ENCODE measurements around the gene PARD3.

The PARD3 gene

DNA sequence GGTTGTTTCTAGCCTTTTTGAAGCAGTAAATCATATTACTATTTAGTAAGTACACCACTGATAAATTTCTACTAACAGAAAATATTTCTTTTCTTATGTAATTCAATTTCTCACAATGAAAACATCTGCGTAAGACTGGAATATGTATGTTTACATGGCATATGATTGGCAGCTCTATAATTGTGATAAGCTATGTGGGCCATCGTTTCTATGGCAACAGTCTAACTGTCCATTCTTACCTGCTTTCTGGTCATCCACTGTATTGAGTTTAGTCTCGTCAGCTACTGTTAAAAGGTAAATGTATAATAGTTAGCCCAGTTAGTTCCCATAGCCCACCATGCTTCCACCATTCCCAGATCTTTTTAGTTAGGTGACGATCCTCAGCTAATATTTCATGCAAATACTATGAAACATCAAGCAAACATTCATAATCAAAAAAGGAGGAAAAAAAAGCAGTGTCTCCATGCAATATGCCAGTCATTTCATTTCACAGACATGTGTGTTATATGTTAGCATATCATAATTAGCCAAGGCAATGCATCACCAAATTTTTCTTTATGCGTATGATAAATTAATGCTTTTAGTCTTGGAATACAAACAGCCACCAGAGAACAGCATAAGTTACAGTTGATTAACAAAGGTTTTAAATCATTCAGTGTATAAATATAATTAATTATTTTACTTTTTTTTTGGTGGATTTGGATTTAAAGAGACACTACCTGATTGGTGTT lies 479.0 kb downstream of the PARD3 start:
- in situ Hi-C loops (cut with MboI; ENCODE audit: low sequenced_read_pairs), result no loop called here

GRCh38 chr10:34334908-34335307 lies 480.2 kb downstream of the PARD3 start:
- in situ Hi-C loops (cut with MboI; ENCODE audit: low sequenced_read_pairs), result no loop called here

DNA sequence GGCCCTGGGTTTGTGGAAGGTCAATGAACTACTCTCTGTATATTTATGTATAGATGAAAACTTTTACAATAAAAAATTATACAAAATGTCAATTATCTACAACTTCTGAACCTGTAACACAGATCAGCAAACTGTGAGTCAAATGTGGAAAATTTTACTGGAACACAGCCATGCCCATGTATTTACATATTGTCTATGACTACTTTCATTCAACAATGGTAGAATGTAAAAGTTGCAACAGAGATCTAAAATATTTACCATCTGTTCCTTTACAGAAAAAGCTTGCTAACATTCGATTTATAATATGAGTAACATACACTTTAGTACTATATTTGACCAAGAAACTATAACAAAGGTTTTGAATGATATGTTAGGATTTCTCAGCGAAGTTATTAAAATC lies 481.6 kb downstream of the PARD3 start:
- in situ Hi-C loops (cut with MboI; ENCODE audit: low sequenced_read_pairs), result no loop called here

DNA sequence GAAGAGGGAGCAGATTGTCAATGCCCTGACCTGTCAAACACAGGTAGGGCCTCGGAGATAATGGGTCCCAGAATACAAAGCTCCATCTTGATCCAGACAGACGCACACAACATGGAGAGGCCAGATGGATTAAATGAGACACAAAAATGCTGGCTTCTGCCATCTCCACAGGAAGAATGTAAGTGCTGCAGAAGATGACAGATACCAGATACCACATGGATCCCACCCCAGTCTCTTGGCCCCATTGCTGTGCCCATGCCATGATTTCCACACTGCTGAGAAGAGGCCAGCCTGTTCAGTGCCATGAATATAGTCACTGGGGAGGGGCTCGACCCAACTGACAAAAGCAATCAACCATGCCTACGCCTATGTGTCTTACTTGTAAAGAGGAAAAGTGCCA lies 487.9 kb downstream of the PARD3 start:
- in situ Hi-C loops (cut with MboI; ENCODE audit: low sequenced_read_pairs), result no loop called here

DNA sequence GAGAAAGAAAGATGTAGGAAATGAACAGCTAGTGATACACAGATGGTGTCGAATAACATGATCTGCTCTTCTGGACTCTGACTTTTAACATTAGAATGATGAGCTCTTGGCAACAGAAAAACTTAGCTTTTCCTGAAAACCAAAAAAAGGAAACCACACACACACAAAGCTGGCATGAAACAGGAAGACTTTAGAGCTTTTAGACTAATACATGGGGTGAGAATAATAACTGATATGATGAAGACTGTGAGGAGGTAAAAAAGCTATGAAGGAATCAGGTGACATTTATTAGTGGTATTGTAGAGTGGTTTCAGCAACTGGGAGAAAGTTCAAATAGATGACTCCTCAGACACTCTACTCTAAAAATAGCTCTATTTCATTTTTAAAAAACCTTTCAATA lies 491.9 kb downstream of the PARD3 start:
- in situ Hi-C loops (cut with MboI; ENCODE audit: low sequenced_read_pairs), result no loop called here

- in situ Hi-C loops (cut with MboI; ENCODE audit: low sequenced_read_pairs), result no loop called here
These were observed 494.8 kb downstream of the PARD3 start for GRCh38 chr10:34320265-34320664.

GRCh38 chr10:34319197-34319846 lies 495.8 kb downstream of the PARD3 start:
- in situ Hi-C loops (cut with MboI; ENCODE audit: low sequenced_read_pairs), result no loop called here

DNA sequence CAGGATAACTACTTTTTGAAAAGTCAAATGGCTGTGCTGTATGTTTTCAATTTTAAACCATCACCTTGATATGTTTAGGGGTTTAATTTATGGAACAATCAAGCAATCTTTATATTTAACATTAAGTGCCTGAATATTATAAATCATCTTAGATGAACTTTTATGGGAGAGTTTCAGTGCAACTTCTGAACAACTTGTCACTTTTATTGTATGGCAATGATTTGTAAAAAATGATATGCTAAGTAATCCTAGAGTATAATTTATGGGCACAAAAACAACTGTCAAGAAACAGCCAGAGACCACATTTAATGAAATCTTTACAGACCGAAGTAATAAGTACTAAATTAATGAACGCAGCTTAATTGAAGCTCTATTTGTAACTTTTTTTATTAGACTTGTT lies 498.9 kb downstream of the PARD3 start:
- in situ Hi-C loops (cut with MboI; ENCODE audit: low sequenced_read_pairs), result no loop called here

DNA sequence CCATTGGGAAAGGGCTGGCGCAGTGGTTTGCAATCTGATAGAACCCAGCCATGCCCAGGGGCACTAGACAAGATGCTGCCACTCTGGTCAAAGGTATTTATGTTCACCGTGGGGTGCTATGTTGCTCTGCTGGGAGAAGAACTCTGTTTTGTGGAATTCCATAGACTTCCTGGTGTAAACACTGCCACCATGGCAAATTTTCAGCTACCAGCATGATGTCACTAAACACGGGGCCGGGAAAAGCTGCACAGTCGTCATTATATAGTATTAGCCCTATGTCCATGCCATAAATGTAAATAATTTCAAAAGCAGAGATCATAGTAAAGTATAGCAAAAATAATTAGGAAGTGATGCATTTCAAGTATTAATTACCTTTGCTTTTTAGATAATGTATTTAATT lies 500.6 kb downstream of the PARD3 start:
- in situ Hi-C loops (cut with MboI; ENCODE audit: low sequenced_read_pairs), result no loop called here

- in situ Hi-C loops (cut with MboI; ENCODE audit: low sequenced_read_pairs), result no loop called here
These were observed 501.2 kb downstream of the PARD3 start for GRCh38 chr10:34313888-34314287.

- in situ Hi-C loops (cut with MboI; ENCODE audit: low sequenced_read_pairs), result no loop called here
These were observed 501.7 kb downstream of the PARD3 start for GRCh38 chr10:34313353-34313752.

GRCh38 chr10:34311679-34312078 lies 503.4 kb downstream of the PARD3 start:
- in situ Hi-C loops (cut with MboI; ENCODE audit: low sequenced_read_pairs), result no loop called here

GRCh38 chr10:34310234-34310633 lies 504.9 kb downstream of the PARD3 start:
- in situ Hi-C loops (cut with MboI; ENCODE audit: low sequenced_read_pairs), result no loop called here

- in situ Hi-C loops (cut with MboI; ENCODE audit: low sequenced_read_pairs), result no loop called here
These were observed 509.9 kb downstream of the PARD3 start for GRCh38 chr10:34305189-34305588.

DNA sequence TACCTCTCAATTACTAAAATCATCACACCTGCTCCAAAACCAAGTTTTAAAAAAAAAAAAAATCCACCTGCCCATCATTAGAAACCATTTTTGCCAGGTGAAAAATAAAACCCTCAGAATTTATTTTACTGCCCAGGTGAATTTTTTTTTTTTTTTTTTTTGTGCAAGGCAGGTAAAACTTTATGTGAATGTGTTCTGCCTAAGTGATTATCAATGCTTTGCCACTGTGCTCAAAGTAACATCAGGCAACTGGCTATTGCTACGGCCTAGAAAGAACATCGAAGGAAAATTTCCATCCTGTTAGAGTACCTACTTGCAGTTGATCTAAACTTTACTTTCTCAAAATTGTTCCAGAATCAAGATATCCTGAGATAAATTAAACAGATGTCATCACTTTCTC lies 512.1 kb downstream of the PARD3 start:
- in situ Hi-C loops (cut with MboI; ENCODE audit: low sequenced_read_pairs), result no loop called here

GRCh38 chr10:34299105-34299611 lies 515.9 kb downstream of the PARD3 start:
- in situ Hi-C loops (cut with MboI; ENCODE audit: low sequenced_read_pairs), result no loop called here

- in situ Hi-C loops (cut with MboI; ENCODE audit: low sequenced_read_pairs), result no loop called here
These were observed 516.7 kb downstream of the PARD3 start for GRCh38 chr10:34298346-34298818.

DNA sequence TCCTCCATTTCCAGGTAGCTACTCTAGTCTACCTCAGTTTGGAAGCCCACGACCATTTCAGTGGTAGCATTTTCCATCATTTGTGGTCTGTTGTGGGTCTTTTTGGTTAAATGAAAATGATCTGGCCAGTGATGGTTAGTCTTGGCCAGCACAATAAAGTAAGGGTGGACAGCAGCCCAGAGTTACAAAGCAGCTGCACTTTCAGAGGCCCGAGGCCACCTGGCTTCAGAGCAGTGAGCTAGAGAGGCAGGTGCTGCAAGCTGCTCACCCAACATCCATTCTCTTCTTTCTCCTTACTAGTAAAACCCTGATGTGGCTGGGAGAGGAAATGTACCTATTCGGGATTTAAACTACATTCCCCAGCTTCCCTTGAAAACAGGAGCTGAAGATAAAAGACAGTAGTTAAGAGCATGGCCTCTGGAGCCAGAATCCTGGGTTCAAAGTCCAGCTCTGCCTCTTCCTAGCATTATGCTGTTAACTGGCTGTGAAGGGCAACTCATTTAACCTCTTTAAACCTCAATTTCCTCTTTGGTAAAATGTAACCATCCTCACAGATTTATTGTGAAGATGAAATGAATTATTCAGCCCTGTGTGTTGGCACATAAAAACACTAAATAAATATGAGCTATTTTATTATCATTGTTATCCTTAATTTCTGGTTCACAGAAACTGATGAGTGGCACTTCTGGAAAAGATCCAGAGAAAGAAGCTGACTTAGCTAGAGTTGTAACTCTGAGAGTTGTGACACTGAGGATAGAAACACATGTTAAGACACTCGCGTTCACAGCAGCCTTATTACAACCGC lies 517.4 kb downstream of the PARD3 start:
- in situ Hi-C loops (cut with MboI; ENCODE audit: low sequenced_read_pairs), result no loop called here

DNA sequence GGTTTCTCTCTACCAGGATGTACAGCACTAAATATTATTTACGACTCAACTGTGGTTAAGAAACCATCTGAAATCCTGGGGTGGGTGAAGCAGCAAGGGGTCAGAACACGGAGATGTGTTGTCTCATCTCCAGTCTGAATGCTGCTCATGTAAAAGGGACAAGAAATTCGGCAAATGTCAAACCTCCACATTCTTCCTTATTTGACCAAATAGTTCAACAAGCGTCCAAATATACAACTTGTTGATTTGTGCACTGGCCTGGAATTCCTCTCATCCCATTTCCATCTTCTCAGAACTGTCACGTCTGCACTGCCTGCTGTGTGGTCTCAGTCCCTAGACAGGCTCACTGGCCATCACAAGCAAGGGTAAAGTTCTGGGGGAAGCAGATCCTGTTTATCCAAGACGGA lies 520.0 kb downstream of the PARD3 start:
- in situ Hi-C loops (cut with MboI; ENCODE audit: low sequenced_read_pairs), result no loop called here

GRCh38 chr10:34294137-34294536 lies 521.0 kb downstream of the PARD3 start:
- in situ Hi-C loops (cut with MboI; ENCODE audit: low sequenced_read_pairs), result no loop called here

DNA sequence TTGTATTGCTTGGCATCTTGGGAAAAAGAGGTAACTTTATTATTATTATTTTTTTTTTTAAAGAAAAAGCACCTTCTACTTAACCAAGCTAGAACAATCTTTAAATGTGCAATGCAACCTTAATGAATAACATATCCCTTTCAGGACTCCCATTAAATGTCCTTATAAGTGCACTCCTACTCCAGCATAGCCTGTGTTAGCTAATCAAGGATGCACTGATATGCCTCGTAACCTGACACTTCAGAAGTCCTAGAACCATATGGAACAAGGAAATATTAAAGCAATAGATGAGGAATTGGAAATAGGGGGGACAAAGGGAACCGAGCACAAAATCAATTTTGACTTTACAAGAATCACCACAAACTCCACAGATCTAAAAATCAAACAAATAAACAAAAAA lies 522.4 kb downstream of the PARD3 start:
- in situ Hi-C loops (cut with MboI; ENCODE audit: low sequenced_read_pairs), result no loop called here

- in situ Hi-C loops (cut with MboI; ENCODE audit: low sequenced_read_pairs), result no loop called here
These were observed 522.9 kb downstream of the PARD3 start for GRCh38 chr10:34292194-34292565.
